ENCODE results near the gene TEFM. TPM values are rescaled to one million over a fixed set of nuclear protein-coding genes. Genes with fewer than 3 reads are reported as not detected.

TEFM gene
- total RNA-seq, 1 donor from 2014 or later: 17.4 TPM

DNA sequence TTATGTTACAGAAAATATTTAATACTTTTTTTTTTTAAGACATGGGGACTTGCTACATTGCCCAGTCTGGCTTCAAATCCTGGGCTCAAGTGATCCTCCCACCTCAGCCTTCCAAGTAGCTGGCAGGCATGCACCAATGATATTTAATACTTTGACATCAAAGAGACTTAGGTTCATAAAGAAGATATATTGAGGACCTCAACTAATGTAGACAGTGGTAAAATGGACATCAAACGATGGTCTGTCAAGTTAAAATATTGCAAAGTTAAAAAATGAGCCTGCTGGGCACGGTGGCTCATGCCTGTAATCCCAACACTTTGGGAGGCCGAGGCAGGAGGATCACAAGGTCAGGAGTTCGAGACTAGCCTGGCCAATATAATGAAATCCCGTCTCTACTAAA is 8.7 kb downstream of the TEFM start:
- Histone ChIP-seq H3K9ac (no peak overlapping the region), H3F3A (ENCODE audit: low read depth) (peaks cover 45% of the 10 kb centered on the region), H3K4me3 (no peak overlapping the region), H3K27ac (no peak overlapping the region), H3K36me3 (peaks cover 23% of the 10 kb centered on the region), H4K20me1 (ENCODE audit: low read depth) (peaks cover 4% of the 10 kb centered on the region), H3K4me1 (no peaks in the 10 kb centered on the region), H3K9me3 (ENCODE audit: low read depth) (no peaks in the 10 kb centered on the region), H3K79me2 (ENCODE audit: low read depth) (peaks cover 10% of the 10 kb centered on the region), H2AFZ (replicated peaks) (no peak overlapping the region), H3K4me2 (no peak overlapping the region), H3K27me3 (no peaks in the 10 kb centered on the region)
- Mint-ChIP-seq H3K4me3 (no peak overlapping the region), H3K36me3 (peaks cover 5% of the 10 kb centered on the region), H3K9me3 (no peaks in the 10 kb centered on the region), H3K27ac (no peak overlapping the region), H3K27me3 (ENCODE audit: insufficient read depth, low read depth) (peaks cover 4% of the 10 kb centered on the region), H3K4me1 (no peaks in the 10 kb centered on the region)
- no peak for DNase-seq (ENCODE audit: low spot score)
- TF ChIP-seq EZH2 (IDR thresholded peaks at IDR 0.05): no peak
- no peak for TF ChIP-seq CTCF (IDR thresholded peaks at IDR 0.05)
- TF ChIP-seq EZH2phosphoT487 (IDR thresholded peaks at IDR 0.05): no peak

DNA sequence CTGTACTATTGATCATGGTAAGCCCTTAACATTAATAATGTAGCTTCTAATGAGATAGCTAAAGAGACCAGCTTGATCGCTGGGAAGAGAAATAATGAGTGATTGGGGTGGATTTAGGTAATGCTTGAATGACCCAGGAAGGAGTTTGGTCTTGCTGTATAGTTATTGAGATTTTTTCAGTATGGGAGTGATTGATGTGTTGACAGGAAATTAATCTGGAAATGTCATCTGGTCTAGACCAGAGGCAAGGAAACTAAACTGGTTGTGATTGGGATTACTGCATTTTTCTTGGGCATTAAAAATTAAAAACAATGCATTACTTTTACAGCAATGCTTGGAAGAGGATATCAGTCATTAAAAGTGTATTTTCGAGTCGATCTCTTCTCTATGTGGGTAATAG is 11.8 kb downstream of the TEFM start:
- Histone ChIP-seq H3K4me1 (no peaks in the 10 kb centered on the region), H3K27me3 (no peaks in the 10 kb centered on the region), H3K4me2 (no peak overlapping the region), H2AFZ (replicated peaks) (no peak overlapping the region), H3K36me3 (peaks cover 23% of the 10 kb centered on the region), H3K4me3 (no peak overlapping the region), H3K9me3 (ENCODE audit: low read depth) (no peaks in the 10 kb centered on the region), H3K9ac (no peak overlapping the region), H3F3A (ENCODE audit: low read depth) (peaks cover 35% of the 10 kb centered on the region), H3K79me2 (ENCODE audit: low read depth) (no peaks in the 10 kb centered on the region), H3K27ac (peak overlapping the region; percentile 70), H4K20me1 (ENCODE audit: low read depth) (no peaks in the 10 kb centered on the region)
- Mint-ChIP-seq H3K27ac (no peak overlapping the region), H3K27me3 (ENCODE audit: insufficient read depth, low read depth) (peaks cover 4% of the 10 kb centered on the region), H3K36me3 (peaks cover 9% of the 10 kb centered on the region), H3K4me3 (no peak overlapping the region), H3K4me1 (no peaks in the 10 kb centered on the region), H3K9me3 (no peaks in the 10 kb centered on the region)
- TF ChIP-seq CTCF (IDR thresholded peaks at IDR 0.05) (no peak), EZH2 (IDR thresholded peaks at IDR 0.05) (no peak), EZH2phosphoT487 (IDR thresholded peaks at IDR 0.05) (no peak)
- DNase-seq (ENCODE audit: low spot score): no peak

DNA sequence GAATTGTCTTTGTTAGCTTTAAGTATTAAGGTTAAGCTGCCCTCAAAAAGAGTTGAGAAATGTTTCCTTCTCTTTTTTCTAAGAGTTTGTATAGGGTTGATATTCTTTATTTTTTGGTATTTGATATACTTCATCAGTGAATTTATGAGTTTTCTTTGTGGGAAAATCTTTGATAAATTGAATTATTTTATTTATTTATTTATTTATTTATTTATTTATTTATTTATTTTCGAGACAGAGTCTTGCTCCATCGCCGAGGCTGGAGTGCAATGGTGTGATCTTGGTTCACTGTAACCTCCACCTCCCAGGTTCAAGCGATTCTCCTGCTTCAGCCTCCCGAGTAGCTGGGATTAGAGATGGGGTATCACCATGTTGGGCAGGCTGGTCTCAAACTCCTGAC is 19.9 kb downstream of the TEFM start:
- no peaks in the 10 kb centered on the region for H3K79me2 ChIP-seq (ENCODE audit: low read depth)
- DNase-seq (ENCODE audit: low spot score): no peak
- no peak overlapping the region for H3K27ac Mint-ChIP-seq
- no peaks in the 10 kb centered on the region for H3K9me3 Mint-ChIP-seq
- no peak overlapping the region for H3K9ac ChIP-seq
- H3K27me3 Mint-ChIP-seq (ENCODE audit: insufficient read depth, low read depth): no peaks in the 10 kb centered on the region
- H3F3A ChIP-seq (ENCODE audit: low read depth): no peaks in the 10 kb centered on the region
- H4K20me1 ChIP-seq (ENCODE audit: low read depth): no peaks in the 10 kb centered on the region
- H3K4me3 ChIP-seq: no peak overlapping the region
- H3K27ac ChIP-seq: no peak overlapping the region
- no peaks in the 10 kb centered on the region for H3K4me1 ChIP-seq
- H3K4me1 Mint-ChIP-seq: no peaks in the 10 kb centered on the region
- H3K36me3 ChIP-seq: peaks cover 7% of the 10 kb centered on the region
- H3K27me3 ChIP-seq: no peaks in the 10 kb centered on the region
- H3K36me3 Mint-ChIP-seq: peaks cover 10% of the 10 kb centered on the region
- H3K4me3 Mint-ChIP-seq: no peak overlapping the region
- H2AFZ ChIP-seq (replicated peaks): no peak overlapping the region
- H3K9me3 ChIP-seq (ENCODE audit: low read depth): no peaks in the 10 kb centered on the region
- TF ChIP-seq CTCF (IDR thresholded peaks at IDR 0.05): no peak
- TF ChIP-seq EZH2 (IDR thresholded peaks at IDR 0.05): no peak
- no peak for TF ChIP-seq EZH2phosphoT487 (IDR thresholded peaks at IDR 0.05)
- H3K4me2 ChIP-seq: no peak overlapping the region
